ENCODE measurements around the gene CLK4.

Gene CLK4

GRCh38 chr5:178637356-178638074 lies 10.7 kb upstream of the CLK4 start:
- peak; percentile 40 to 46 for DNase-seq

DNA sequence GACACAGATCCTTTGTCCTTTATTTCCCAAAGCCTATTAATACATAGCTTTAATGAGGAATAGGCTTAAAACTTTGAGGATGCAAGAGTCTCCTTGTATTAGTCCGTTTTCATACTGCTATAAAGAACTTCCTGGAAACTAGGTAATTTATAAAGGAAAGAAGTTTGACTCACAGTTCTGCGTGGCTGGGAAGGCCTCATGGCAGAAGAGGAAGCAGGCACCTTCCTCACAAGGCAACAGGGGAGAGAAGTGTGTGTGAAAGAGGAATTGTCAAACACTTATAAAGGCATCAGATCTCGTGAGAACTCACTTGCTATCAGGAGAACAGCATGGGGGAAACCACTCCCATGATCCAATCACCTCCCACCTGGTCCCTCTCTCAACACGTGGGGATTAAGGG lies 5.4 kb upstream of the CLK4 start:
- DNase-seq: peak; percentile 11 to 22

DNA sequence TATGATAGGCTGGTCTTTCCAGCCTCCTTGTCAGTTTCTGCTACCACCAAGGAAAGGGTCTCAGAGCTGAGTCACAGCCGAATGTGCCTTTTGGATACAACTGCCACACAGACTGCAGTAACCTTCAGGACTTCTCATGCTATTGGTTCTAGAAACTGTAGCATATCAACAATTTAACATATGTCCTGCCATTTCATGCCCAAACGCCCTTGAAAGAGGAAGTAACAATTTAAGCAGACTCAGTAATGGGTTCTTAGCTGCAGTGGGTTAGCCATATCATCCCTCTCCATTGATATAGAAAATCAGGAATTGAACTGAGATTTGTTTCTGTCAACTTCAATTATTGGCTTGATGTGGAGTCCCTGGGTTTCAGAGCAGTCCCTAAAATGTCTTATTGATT lies 4.1 kb upstream of the CLK4 start:
- DNase-seq: no peak

DNA sequence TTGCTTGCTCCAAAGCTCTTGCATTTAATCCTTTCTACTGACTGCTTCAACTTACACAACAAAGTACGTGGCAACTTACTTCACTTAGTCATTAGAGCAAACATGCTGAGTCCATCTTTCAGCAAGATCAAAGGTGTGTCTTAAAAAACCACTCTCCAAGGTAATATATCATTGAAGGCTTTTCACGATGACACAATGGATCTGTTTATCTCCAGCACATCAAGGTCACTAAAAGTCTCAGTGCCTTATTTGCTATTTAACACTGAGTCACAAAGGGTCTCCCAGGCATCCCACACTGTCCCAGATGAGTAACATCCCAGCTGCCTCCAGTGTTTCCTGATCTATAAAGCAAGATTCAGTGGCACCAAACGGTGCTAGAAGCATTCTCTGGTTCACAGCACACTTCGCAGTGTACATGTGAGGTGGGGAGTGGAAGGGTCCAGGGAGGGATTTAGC lies 3.7 kb upstream of the CLK4 start:
- DNase-seq: no peak

DNA sequence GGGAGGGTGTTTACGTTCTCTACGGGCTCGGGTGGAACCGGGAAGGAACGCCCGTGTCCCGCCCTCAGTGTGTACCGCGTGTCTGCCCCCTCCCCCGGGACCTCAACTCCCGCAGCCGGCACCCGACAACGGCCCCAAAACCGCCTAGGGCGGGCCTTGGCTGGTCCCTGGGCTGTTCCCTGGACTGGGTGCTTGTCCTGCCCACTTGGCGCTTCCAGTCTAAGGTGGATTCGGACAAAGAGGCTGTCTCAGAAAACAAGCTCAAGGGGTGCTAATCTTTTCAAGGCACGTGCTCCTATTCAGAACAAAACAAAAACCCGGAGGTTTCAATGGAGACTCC lies 379 bp upstream of the CLK4 start:
- DNase-seq: no peak

DNA sequence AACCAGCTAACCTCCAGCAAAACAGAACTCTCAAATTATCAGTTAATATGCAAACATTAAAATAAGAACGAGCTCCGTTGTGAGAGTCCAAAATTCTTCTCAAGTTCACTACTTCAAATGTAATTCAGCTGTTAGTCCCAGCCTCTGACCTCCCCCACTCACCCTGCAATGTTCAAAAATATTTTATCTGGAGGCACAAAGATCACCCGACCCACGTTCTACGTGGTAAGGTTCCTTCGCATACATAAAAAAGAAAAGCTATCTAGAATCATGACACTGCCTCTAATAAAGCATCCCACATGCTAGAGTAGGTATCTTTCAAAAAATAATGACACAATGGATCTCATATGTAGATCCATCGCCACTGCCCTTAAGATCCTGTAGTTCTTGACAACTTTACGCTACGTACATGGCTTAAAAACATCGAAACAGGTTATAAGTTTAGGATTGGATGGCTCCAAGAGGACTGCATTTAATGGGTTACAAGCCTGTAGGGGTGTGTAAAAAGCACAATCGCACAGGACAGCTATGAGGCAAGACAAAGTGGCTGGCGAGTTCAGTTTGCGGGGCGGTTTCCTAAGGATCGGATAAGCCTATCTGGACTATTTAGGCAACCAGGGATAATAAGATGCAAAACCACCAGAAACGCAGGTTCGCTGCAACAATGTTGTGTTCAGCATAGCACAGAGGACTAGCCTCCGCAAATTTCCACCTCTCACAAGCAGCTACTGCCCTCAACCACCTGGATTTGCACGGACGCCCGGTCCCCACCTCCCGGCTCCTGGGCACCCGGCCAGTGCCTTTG lies 969 bp downstream of the CLK4 start:
- peak; percentile 27 to 43 for DNase-seq

- DNase-seq: no peak
Measured at GRCh38 chr5:178624631-178625546, 2.0 kb downstream of the CLK4 start.

- no peak for DNase-seq
Measured at GRCh38 chr5:178622679-178623247, 4.1 kb downstream of the CLK4 start.

DNA sequence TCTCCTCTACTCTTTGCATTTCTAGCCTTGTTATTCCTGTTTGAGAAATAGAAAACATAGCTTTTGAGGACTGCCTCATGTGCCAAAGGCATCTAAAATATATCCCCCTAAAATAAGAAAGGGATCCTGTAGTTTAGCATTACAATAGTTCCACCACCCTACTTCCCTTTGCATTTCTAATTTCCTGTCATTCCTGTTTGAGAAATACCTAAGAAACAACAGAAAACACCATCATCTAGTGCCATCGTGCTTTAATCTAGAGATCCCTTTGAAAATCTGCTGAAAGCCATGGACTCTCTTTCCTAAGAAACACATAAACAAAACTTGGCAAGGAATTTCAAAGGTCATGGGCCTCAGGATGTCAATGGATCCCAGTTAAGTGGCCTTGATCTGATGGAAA lies 7.5 kb downstream of the CLK4 start:
- no peak for DNase-seq

- DNase-seq: no peak
Measured at GRCh38 chr5:178612299-178612698, 14.6 kb downstream of the CLK4 start.

DNA sequence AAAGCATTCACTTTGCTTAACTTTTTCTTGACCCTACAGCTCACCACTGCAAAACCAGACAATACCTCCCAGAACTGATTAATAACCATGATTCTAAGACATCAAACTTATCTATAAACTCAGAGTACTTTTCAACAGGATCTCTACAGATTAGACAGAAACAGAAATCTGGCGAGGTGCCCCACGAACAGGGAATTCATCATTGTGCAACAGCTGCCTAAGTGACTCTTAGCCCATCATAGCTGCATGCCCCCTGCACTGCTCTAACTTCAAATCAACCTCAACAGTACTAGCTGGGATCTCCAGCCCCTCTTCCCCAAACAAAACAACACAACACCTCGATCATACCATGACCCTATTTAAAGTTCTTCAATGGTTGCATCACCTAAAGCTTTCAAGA lies 20.6 kb downstream of the CLK4 start:
- DNase-seq: no peak

GRCh38 chr5:178605788-178606187 lies 21.1 kb downstream of the CLK4 start:
- DNase-seq: no peak

GRCh38 chr5:178602752-178603151 lies 24.1 kb downstream of the CLK4 start:
- no peak for DNase-seq

DNA sequence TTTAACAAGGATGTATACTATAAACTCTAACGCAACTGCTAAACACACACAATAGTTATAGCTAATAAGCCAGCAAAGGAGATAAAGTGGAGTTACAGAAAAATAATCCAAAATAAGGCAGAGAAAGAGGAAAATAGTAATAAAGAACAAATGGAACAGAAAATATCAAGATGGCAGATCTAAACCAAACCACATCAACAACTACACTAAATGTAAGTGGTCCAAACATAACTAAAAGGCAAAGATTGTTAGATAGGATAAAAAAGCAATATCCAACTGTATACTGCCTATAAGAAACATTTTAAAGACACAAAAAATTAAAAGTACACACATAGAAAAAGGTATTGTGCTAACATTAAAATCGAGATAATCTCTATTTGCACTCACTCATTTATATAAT lies 31.1 kb downstream of the CLK4 start:
- no peak for DNase-seq

- no peak for DNase-seq
Measured at GRCh38 chr5:178595150-178595549, 31.7 kb downstream of the CLK4 start.

DNA sequence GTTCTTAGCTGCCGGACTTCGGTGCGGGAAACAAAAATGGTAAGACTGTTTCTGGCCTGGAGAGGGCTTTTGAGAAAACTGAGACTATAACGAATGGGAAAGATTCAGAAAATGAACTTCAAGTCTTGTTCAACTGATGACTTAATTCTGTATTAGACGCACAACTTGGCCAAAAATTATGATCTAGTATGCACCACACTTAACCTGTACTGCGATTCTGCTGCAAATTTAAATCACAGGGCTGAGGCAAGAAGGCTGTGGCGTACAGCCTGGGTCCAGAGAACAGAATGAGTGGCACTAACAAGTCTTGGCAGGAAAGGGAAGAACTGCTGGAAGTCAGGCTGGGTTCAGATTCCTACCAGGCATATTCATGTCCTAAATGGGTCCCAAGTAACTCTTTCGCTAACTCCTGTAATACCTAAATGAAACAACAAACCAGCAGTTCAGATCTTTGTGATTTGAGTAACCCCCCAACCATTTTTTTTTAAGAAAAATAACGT lies 35.9 kb downstream of the CLK4 start:
- no peak for DNase-seq

DNA sequence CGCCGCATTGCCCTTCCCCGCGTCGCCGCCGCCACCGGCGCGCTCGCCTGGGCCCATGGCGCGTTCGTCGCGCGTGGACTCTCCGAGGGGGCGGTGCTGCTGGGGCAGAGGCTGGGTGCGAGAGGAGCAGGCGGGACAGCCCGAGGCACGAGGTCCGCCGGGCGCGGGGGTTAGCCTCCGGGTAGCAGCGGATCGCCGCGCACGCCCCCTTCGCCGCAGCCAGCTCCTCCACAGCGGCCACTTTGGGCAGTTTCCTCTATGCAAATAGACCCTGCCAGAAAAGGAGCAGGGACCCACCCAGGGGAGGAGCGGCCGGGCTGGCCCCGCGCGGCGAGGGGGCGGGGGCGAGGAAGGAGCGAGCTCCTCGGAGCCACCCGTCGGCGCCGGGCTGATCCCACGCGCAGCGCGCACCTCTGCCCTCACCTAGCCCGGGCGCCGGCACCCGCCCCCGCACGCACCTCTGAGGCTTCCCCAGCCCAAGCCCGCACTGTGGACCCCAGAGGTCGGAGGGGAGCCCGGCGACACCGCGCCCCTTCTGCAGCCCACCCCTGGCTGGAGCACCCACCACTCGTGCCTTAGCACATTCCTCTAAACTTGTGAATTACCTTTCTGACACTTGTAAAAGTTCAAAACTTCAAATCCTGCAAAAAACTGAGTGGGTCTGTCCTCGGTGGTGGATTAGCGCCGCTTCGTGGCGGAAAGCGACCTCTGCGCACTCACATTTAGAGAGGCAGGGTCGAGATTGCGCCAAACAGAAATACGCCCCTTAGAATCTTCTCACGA lies 36.5 kb downstream of the CLK4 start, which contains the start of gene COL23A1:
Gene COL23A1, minus strand, starts transcription at position 253 of the 783 bp plus-strand sequence.
- peak; percentile 58 to 88 for DNase-seq

- peak; percentile 24 to 50 for DNase-seq
Measured at GRCh38 chr5:178589180-178590140, 37.4 kb downstream of the CLK4 start.

DNA sequence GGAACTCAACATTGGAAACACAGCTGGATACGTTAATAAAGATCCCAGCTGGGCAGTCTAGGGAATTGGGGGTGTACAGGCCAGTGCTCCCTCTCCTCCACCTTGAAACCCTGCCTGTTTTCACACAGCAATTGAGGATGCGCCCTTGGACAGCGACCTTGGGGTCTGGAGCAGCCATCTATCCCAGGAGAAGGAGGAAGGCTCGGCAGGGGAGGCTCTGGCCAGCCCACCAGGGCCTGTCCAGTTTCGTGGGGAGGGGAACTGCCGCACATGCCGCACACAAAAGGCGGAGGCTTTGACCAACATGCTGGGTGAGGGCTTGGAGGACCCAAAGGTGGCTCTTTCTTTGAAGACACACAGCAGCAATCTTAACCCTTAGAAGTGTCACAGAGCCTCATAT lies 38.1 kb downstream of the CLK4 start:
- DNase-seq: no peak

Measured in inflammatory macrophage (primary cell).